ENCODE results near the gene RYR2.

The RYR2 gene

GRCh38 chr1:237384213-237384612 is 342.2 kb downstream of the RYR2 start:
- no peak for DNase-seq

- DNase-seq: peak; percentile 10
These were observed 344.6 kb downstream of the RYR2 start for GRCh38 chr1:237386362-237387143.

- DNase-seq: no peak
These were observed 345.1 kb downstream of the RYR2 start for GRCh38 chr1:237387144-237387505.

GRCh38 chr1:237390823-237391222 is 348.8 kb downstream of the RYR2 start:
- DNase-seq: no peak

GRCh38 chr1:237393632-237394031 is 351.6 kb downstream of the RYR2 start:
- no peak for DNase-seq

GRCh38 chr1:237394281-237394680 is 352.3 kb downstream of the RYR2 start:
- no peak for DNase-seq

GRCh38 chr1:237396426-237396825 is 354.4 kb downstream of the RYR2 start:
- no peak for DNase-seq

GRCh38 chr1:237398751-237399150 is 356.8 kb downstream of the RYR2 start:
- no peak for DNase-seq

- DNase-seq: no peak
These were observed 363.9 kb downstream of the RYR2 start for GRCh38 chr1:237405912-237406311.

- DNase-seq: no peak
These were observed 369.6 kb downstream of the RYR2 start for GRCh38 chr1:237411621-237412020.

GRCh38 chr1:237416924-237417655 is 375.1 kb downstream of the RYR2 start:
- DNase-seq: no peak

- no peak for DNase-seq
These were observed 386.8 kb downstream of the RYR2 start for GRCh38 chr1:237428809-237429208.

- no peak for DNase-seq
These were observed 387.3 kb downstream of the RYR2 start for GRCh38 chr1:237429252-237429651.

- no peak for DNase-seq
These were observed 389.5 kb downstream of the RYR2 start for GRCh38 chr1:237431448-237431847.

GRCh38 chr1:237440346-237440745 is 398.4 kb downstream of the RYR2 start:
- DNase-seq: no peak

- no peak for DNase-seq
These were observed 402.3 kb downstream of the RYR2 start for GRCh38 chr1:237444120-237444790.

GRCh38 chr1:237448042-237448441 is 406.1 kb downstream of the RYR2 start:
- no peak for DNase-seq

- no peak for DNase-seq
These were observed 415.6 kb downstream of the RYR2 start for GRCh38 chr1:237457573-237457972.

GRCh38 chr1:237467320-237467719 is 425.3 kb downstream of the RYR2 start:
- no peak for DNase-seq

- DNase-seq: peak; percentile 31
These were observed 428.8 kb downstream of the RYR2 start for GRCh38 chr1:237470712-237471338.

GRCh38 chr1:237471377-237471776 is 429.4 kb downstream of the RYR2 start:
- DNase-seq: no peak

GRCh38 chr1:237471956-237472355 is 430.0 kb downstream of the RYR2 start:
- no peak for DNase-seq

GRCh38 chr1:237473854-237474253 is 431.9 kb downstream of the RYR2 start:
- DNase-seq: no peak

Measured in NCI-H2081 treated with DMSO at 0.1 percent for 48 hours (cell line).